Colon (tissue), 2 donors: ENCODE results near the gene PICALM.
"Not testable (repeated sequence)": the region's sequence is repeated elsewhere in the genome, so short reads cannot be mapped to it uniquely, and the experiment has no call there.

Experiments used
- FAIRE-seq: peaks from 2 replicates; lab custom pipeline; 2012; peaks lifted over from hg19 to GRCh38; lab: Jason Lieb, UNC
- donor health status: control.
- donor health status: control.

The PICALM gene

GRCh38 chr11:85937835-85938234 is 131.0 kb downstream of the PICALM start:
- no peak for FAIRE-seq

- no peak for FAIRE-seq
Measured at GRCh38 chr11:85935751-85936150, 133.1 kb downstream of the PICALM start.

GRCh38 chr11:85934596-85935169 is 134.2 kb downstream of the PICALM start:
- FAIRE-seq = no peak

- FAIRE-seq = no peak
Measured at GRCh38 chr11:85930879-85931366, 138.0 kb downstream of the PICALM start.

GRCh38 chr11:85926653-85927214 is 142.2 kb downstream of the PICALM start:
- not testable (repeated sequence) for FAIRE-seq

- FAIRE-seq = no peak
Measured at GRCh38 chr11:85923455-85923854, 145.4 kb downstream of the PICALM start.

- FAIRE-seq = no peak
Measured at GRCh38 chr11:85922367-85922766, 146.5 kb downstream of the PICALM start.

- no peak for FAIRE-seq
Measured at GRCh38 chr11:85918910-85919794, 149.7 kb downstream of the PICALM start.

GRCh38 chr11:85914425-85914824 is 154.5 kb downstream of the PICALM start:
- no peak for FAIRE-seq

- no peak for FAIRE-seq
Measured at GRCh38 chr11:85913513-85913912, 155.4 kb downstream of the PICALM start.

- no peak for FAIRE-seq
Measured at GRCh38 chr11:85912414-85912813, 156.5 kb downstream of the PICALM start.
